LNCaP clone FGC (cell line): Measurements from ENCODE around the gene PXMP2.

Experiments
- DNase-seq: peaks from one replicate; pipeline ENCODE4 v3.0.0-alpha.2; 2011; ENCODE audit warnings: low read depth
- H3K4me3 ChIP-seq: 2 replicates; pipeline ENCODE4 v1.5.1; 2011; ENCODE audit warnings: mild to moderate bottlenecking, low read depth, low read length, control low read depth
- TF ChIP-seq, protein P1 (sequence below): IDR thresholded peaks from 2 replicates; pipeline ENCODE4 v1.5.1; 2012; ENCODE audit warnings: mild to moderate bottlenecking; ENCODE audit not compliant: control insufficient read depth, insufficient read depth; ENCODE audit errors: extremely low read depth

The PXMP2 gene

GRCh38 chr12:132651444-132652100 is 35.8 kb upstream of the PXMP2 start:
- TF ChIP-seq, protein P1, sequence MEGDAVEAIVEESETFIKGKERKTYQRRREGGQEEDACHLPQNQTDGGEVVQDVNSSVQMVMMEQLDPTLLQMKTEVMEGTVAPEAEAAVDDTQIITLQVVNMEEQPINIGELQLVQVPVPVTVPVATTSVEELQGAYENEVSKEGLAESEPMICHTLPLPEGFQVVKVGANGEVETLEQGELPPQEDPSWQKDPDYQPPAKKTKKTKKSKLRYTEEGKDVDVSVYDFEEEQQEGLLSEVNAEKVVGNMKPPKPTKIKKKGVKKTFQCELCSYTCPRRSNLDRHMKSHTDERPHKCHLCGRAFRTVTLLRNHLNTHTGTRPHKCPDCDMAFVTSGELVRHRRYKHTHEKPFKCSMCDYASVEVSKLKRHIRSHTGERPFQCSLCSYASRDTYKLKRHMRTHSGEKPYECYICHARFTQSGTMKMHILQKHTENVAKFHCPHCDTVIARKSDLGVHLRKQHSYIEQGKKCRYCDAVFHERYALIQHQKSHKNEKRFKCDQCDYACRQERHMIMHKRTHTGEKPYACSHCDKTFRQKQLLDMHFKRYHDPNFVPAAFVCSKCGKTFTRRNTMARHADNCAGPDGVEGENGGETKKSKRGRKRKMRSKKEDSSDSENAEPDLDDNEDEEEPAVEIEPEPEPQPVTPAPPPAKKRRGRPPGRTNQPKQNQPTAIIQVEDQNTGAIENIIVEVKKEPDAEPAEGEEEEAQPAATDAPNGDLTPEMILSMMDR = no peak
- DNase-seq = no peak
- H3K4me3 ChIP-seq = no peak overlapping the region

- TF ChIP-seq, protein P1 = no peak
- no peak for DNase-seq
- H3K4me3 ChIP-seq = no peak overlapping the region
Observed at GRCh38 chr12:132653567-132654290, 33.7 kb upstream of the PXMP2 start.

GRCh38 chr12:132657004-132657727 is 30.2 kb upstream of the PXMP2 start:
- no peak overlapping the region for H3K4me3 ChIP-seq
- no peak for DNase-seq
- TF ChIP-seq, protein P1 = no peak

GRCh38 chr12:132658149-132658894 is 29.1 kb upstream of the PXMP2 start:
- H3K4me3 ChIP-seq = no peak overlapping the region
- DNase-seq = no peak
- TF ChIP-seq, protein P1 = no peak

DNA sequence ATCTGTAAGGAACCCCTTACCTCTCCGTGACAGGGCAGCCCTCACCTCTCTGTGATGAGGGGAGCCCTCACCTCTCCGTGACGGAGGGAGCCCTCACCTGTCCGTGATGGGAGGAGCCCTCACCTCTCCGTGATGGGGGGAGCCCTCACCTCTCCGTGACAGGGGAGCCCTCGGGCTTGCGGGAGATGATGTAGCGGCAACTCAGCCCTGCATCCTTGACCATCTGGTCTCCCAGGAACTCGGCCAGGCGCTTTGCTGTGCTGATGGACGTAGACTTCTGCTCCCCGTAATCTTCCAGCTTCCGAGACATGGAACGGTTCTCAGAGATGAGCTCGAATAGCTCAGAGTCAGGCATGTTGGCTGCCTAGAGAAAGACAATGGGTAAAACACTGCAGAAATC is 28.2 kb upstream of the PXMP2 start:
- no peak overlapping the region for H3K4me3 ChIP-seq
- TF ChIP-seq, protein P1 = no peak
- DNase-seq = no peak

GRCh38 chr12:132660052-132660451 is 27.3 kb upstream of the PXMP2 start:
- H3K4me3 ChIP-seq = no peak overlapping the region
- DNase-seq = no peak
- TF ChIP-seq, protein P1 = no peak
